ENCODE results near the gene MTF1. TPM values are rescaled to one million over a fixed set of nuclear protein-coding genes. Genes with fewer than 3 reads are reported as not detected.

The MTF1 gene
- total RNA-seq (2022; extraction: Qiagen RNA extraction) = 3.9 to 5.9 TPM (median 4.7 TPM) in 5 replicates

GRCh38 chr1:37859507-37860345 lies at the start of gene MTF1:
Gene MTF1, minus strand, starts transcription at chr1:37859592. Its CDS starts 1,934 bp downstream, at chr1:37857658.

GRCh38 chr1:37807555-37808368 lies 51.6 kb downstream of the MTF1 start, which contains the start of the genes C1orf122 and YRDC:
Gene C1orf122, plus strand, starts transcription at chr1:37807790. Its CDS starts 615 bp downstream, at chr1:37808405.
Gene YRDC, minus strand, starts transcription at chr1:37808208. Its CDS starts 28 bp downstream, at chr1:37808180.

GRCh38 chr1:37793773-37794371 lies 65.5 kb downstream of the MTF1 start, which contains the start of gene MANEAL:
Gene MANEAL, plus strand, starts transcription at chr1:37793847. Its CDS starts 336 bp downstream, at chr1:37794183.

GRCh38 chr1:37764888-37765441 lies 94.4 kb downstream of the MTF1 start, which contains the start of gene EPHA10:
Gene EPHA10, minus strand, starts transcription at chr1:37765120. Its CDS starts 54 bp downstream, at chr1:37765066.

Other genes with a start within 250 kb of the MTF1 start
- gene RSPO1, start 224.7 kb downstream of the MTF1 start, total RNA-seq (2022; extraction: Qiagen RNA extraction) = 0.08 to 0.36 TPM (median 0.13 TPM) in 5 replicates
- gene CDCA8, start 167.1 kb downstream of the MTF1 start, total RNA-seq (2022; extraction: Qiagen RNA extraction) = 47.0 to 53.1 TPM (median 48.4 TPM) in 5 replicates
- gene EPHA10, start 94.5 kb downstream of the MTF1 start, total RNA-seq (2022; extraction: Qiagen RNA extraction) = 1.0 to 1.5 TPM (median 1.1 TPM) in 5 replicates
- gene MANEAL, start 65.7 kb downstream of the MTF1 start, total RNA-seq (2022; extraction: Qiagen RNA extraction) = 23.6 to 25.8 TPM (median 25.4 TPM) in 5 replicates
- gene C1orf122, start 51.8 kb downstream of the MTF1 start, total RNA-seq (2022; extraction: Qiagen RNA extraction) = 33.2 to 68.0 TPM (median 58.3 TPM) in 5 replicates
- gene YRDC, start 51.4 kb downstream of the MTF1 start, total RNA-seq (2022; extraction: Qiagen RNA extraction) = 12.0 to 18.8 TPM (median 17.6 TPM) in 5 replicates
- gene INPP5B, start 87.5 kb upstream of the MTF1 start, total RNA-seq (2022; extraction: Qiagen RNA extraction) = 3.9 to 5.2 TPM (median 4.4 TPM) in 5 replicates
- 46.8 to 93.8 TPM (median 49.6 TPM) in 5 replicates for gene SF3A3, start 130.4 kb upstream of the MTF1 start, total RNA-seq (2022; extraction: Qiagen RNA extraction)
- 9.1 to 10.9 TPM (median 9.6 TPM) in 5 replicates for gene FHL3, start 145.9 kb upstream of the MTF1 start, total RNA-seq (2022; extraction: Qiagen RNA extraction)
- 40.6 to 71.1 TPM (median 40.8 TPM) in 5 replicates for gene UTP11, start 153.1 kb upstream of the MTF1 start, total RNA-seq (2022; extraction: Qiagen RNA extraction)
- gene POU3F1, start 187.2 kb upstream of the MTF1 start, total RNA-seq (2022; extraction: Qiagen RNA extraction) = 0.07 TPM in 1 of 5 replicates, not detected in the others